Inflammatory macrophage (primary cell): Measurements from ENCODE around the gene UGT8.
A peak's percentile ranks its signal among the peaks of the same experiment; 100 is the strongest.

Experiments
- DNase-seq, 2 donors: peaks; one replicate each; pipeline ENCODE4 v3.0.0-alpha.2; 2020 to 2022

UGT8 gene

DNA sequence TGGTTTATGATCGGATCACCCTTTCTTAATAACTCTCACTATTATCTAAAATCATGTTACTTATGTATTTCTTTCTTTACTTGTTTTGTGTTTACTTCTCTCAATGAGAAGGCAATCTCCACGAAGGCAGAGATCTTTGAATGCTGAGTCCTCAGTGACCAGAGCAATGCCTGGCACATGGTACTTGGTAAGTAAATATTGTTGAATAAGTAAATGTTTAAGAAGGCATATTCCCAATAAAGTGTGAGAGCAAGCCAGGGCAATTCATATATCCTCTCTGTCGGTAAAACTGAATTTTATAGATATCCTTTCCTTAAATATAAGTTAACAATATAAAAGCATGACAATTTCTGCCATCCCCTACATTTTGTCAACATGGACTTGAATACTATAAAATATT lies 94.4 kb downstream of the UGT8 start:
- no peak for DNase-seq

DNA sequence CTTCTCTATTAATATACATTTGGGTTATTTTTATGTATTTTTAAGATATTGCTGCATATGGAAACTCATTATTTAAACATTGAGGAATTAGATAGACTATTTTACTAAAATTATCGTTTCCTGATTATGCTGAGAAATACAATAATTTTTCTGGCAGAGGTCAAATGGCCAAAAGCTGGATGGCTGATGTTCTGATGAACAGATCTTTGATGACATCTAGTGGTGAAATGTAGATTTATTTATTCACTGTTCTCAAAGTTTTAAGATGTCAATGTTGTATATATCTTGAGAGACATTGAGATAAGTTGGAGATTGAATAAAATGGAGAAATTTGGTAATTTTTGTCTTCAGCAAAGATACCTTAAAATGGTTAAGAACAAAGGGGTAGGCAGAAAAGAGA lies 96.2 kb downstream of the UGT8 start:
- DNase-seq: peak in 1 of 2 donors; percentile 51

DNA sequence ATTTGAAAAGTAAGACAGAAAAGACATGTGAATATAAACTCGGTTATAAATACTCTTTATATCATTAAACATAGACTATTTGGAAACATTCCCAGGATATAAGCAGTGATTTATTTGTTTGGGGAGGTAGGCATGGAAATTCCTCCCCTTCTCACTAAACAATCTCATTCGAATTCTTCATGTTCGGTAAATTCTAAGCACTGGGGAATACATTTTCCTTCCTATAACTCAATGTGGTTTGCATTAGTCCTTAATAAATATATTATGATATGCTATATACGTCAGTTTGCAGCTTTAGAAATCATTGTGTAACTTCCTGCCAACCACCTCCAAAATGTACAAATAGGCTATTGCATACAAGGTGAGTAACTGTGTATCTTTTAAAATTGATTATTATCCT lies 99.6 kb downstream of the UGT8 start:
- DNase-seq: no peak

DNA sequence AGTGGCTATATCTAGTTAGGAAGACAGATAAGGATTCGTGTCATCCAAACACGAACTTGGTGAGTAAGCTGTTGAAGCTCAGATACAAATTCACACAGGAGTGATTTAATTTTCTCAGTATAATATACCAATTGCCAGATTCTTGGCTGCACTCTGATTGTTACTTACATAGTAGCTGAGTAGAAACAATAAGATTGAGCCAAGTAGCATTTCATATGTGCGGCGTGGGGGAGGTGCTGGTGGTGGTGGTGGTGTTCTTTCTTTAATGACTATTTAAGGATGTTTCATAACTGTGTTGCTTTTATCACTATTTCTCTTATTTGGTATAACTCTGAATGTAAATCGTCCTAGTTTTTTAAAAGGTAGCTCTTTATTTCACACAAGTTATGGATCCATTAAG lies 102.9 kb downstream of the UGT8 start:
- DNase-seq: no peak

DNA sequence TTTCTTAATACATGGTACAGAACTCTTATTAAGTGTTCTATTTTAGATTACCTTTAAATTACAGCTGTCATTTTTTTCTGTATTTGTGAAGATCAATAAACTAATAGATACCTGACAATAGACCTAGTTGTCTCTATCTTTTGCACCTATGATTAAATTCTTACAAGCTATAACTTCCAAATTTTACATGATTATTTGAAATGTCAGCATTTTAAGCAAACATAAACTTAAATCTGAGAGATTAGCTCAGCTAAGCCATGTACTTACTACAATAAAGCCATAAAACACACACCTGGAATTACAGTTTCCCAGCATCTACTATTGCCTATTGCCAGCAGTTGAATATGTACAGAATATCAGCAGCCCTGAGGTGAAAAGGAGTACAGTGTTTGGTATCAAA lies 118.8 kb downstream of the UGT8 start:
- no peak for DNase-seq

DNA sequence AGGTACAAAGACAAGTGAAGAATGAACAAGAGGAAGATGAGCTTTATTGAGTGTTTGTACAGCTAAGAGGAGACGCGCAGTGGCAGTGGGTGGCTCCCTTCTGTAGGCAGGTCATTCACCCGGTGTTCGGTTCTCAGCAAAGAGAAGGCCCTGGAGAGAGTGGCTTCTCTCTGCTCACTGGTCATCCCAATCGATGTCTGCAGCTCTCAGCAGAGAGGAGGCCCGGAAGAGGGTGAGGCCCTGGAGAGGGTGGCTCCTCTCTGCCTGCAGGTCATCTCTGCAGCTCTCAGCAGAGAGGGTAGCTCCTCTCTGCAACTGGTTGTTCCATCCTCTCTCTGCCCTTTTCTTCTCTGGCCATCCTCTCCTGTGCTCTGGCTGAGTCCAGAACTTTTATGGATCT lies 126.5 kb downstream of the UGT8 start:
- DNase-seq: no peak

DNA sequence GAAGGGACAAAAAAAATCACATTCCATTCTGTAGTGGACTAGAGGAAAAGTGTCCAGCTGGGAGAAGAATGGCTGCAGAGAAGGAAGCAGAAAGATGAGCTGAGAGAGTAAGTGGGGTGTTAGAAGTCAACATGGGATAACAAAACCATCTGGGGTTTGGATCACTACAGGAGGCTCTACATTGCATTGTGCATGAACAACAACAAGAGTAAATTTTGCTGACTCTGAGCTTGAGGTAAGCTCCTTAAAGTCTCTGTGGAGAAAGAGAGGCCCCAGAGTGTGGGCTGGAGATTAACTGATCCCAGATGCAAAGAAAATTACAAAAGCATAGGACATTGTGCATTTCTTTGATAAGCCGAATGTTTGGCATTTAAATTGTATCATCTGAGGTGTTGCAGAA lies 128.9 kb downstream of the UGT8 start:
- DNase-seq: no peak
